ENCODE data around the gene L1TD1.
A peak's percentile ranks its signal among the peaks of the same experiment; 100 is the strongest.
"Not testable (repeated sequence)": the region's sequence is repeated elsewhere in the genome, so short reads cannot be mapped to it uniquely, and the experiment has no call there.

Gene L1TD1

GRCh38 chr1:62237950-62238374, 43.3 kb downstream of the L1TD1 start:
- no peak for DNase-seq (ENCODE audit: low spot score)

- no peak for DNase-seq (ENCODE audit: low spot score)
These were observed 43.9 kb downstream of the L1TD1 start for GRCh38 chr1:62238507-62238906.

- DNase-seq (ENCODE audit: low spot score) = not testable (repeated sequence)
These were observed 45.2 kb downstream of the L1TD1 start for GRCh38 chr1:62239652-62240403.

- DNase-seq (ENCODE audit: low spot score) = no peak
These were observed 46.2 kb downstream of the L1TD1 start for GRCh38 chr1:62240651-62241370.

GRCh38 chr1:62241371-62242131, 46.9 kb downstream of the L1TD1 start:
- no peak for DNase-seq (ENCODE audit: low spot score)

- DNase-seq (ENCODE audit: low spot score) = not testable (repeated sequence)
These were observed 49.7 kb downstream of the L1TD1 start for GRCh38 chr1:62244380-62244779.

- DNase-seq (ENCODE audit: low spot score) = peak; percentile 77
These were observed 50.6 kb downstream of the L1TD1 start for GRCh38 chr1:62245201-62245600.

- no peak for DNase-seq (ENCODE audit: low spot score)
These were observed 52.9 kb downstream of the L1TD1 start for GRCh38 chr1:62247391-62248168.

- no peak for DNase-seq (ENCODE audit: low spot score)
These were observed 55.6 kb downstream of the L1TD1 start for GRCh38 chr1:62250126-62250726.

- no peak for DNase-seq (ENCODE audit: low spot score)
These were observed 64.9 kb downstream of the L1TD1 start for GRCh38 chr1:62259551-62259950.

- no peak for DNase-seq (ENCODE audit: low spot score)
These were observed 66.0 kb downstream of the L1TD1 start for GRCh38 chr1:62260688-62261087.
